ENCODE results near the gene CHRNA4. TPM values are rescaled to one million over a fixed set of nuclear protein-coding genes. Genes with fewer than 3 reads are reported as not detected.

CHRNA4 gene
- total RNA-seq, 1 donor from 2014 or later, result not detected

DNA sequence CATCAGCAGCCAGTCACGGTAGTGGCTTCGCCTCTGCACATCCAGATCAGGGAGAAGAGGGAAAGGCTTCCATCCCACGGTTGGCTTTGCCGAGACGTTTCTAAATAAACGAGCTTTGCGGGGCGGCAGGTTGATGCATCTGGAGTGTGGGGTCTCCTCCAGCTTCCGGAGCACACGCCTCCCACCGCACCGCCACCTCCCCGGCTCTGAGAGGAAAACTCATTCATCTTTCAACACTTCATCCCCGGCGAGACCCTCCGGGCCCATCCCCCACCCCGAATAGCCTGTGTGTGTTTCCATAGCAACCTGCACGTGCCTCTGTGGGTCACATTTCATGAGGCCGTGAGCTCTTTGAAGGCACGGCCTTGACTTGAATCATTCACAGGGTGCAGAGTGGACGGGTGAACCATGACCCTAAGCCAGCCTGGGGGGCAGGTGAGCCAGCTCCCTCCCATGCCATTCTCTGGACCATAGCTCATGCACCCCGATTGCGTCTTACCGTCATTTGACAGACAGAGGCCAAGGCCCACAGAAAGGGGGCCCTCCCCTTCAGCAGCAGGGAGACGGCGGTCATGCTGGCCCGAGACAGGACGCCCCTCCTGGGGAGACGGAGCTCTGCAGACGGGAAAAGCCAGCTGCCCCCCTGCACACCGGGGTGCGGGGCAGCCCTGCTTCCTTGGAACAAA, 16.2 kb upstream of the CHRNA4 start:
- no peak for ATAC-seq

DNA sequence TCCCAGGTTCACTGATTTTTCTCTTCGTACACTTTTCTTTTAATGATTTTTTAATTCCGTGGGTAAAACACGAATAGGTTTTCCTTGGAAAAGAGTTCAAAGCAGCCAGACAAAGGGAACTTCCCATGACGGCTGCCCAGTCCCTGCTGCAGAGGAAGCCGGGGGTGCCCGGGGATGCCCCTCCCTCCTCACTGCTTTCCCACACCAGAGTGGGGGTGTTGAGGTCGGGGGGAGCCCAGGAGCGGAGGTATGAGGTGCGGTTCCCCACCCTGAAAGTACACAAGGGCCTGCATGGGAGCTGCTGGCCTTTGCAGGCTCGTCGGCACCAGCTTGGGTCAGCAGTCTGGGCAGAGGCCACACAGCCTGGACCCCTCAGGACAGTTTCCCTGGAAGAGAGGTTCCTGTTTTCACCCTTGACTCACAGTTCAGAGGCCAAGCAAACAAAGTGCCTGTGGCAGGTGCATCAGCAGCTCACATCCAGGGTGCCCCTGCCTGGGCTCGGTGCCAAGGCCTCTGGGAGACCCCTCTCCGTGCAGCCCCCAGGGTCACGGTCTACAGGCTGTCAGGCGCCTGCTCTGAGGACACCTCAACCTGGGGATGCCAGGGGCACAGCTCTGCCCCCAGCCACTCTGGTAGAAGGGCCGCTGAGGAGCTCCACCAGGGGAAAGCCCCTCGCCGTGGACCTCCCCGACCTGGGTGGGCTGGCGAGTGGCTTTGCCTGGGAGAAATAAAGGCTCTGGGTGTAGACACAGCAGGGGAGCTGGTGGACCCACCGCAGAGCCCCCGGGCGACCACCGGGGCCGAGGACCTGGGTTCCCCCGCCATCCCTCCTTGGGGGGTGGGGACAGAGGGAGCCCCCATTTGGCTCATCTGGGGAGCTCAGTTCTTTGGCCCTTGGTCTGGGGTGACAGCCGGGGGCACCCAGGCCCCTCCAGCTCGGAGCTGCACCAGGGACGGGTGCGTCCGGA, 15.4 kb upstream of the CHRNA4 start:
- ATAC-seq, result no peak

DNA sequence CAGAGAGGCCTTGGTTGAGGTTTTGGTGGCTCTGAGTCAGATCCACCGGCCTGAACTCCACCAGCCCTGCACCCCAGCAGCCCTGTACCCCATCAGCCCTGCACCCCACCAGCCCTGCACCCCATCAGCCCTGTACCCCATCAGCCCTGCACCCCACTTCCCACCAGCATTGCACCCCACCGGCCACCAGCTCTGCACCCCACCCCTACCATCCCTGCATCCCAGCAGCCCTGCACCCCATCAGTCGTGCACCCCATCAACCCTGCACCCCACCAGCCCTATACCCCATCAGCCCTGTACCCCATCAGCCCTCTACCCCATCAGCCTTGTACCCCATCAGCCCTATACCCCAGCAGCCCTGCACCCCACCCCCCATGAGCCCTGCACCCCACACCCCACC, 14.3 kb upstream of the CHRNA4 start:
- ATAC-seq, result no peak

DNA sequence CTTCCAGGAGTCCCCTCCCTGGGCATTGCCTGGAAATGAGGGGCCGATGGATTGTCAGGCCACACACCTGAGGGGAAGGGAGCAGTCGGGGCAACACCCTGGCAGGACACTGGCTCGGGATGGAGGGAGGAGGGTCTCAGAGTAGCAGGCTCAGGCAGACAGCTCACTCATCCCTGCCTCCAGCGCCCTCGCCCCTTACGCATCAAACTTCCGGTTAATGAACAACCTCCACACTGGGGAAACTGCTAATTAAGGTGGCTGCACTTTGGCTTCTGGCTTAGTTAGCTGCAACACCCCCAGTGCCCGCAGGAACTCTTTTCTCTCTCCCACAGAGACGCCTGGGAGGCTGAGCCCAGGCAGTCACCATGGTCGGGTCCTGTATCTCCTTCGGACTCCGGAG, 13.4 kb upstream of the CHRNA4 start:
- ATAC-seq, result no peak

DNA sequence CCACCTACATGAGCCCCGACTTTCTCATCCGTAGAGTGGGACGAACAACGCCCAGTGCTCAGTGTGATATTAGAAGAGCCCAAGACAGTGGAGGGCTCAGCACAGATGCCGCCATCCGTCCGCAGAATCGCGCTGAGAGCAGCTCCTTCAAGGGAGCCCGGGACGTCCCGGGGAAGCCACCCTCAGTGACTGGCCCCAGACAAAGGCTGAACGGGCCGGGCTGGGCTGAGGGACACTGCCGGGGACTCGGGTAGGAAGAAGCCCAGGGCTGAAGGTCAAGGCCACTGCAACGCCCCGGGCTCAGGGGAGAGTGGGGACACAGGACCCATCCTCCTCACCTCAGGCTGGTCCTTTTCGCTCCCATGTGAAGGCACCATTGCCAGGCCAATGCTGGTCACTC, 12.8 kb upstream of the CHRNA4 start:
- no peak for ATAC-seq

DNA sequence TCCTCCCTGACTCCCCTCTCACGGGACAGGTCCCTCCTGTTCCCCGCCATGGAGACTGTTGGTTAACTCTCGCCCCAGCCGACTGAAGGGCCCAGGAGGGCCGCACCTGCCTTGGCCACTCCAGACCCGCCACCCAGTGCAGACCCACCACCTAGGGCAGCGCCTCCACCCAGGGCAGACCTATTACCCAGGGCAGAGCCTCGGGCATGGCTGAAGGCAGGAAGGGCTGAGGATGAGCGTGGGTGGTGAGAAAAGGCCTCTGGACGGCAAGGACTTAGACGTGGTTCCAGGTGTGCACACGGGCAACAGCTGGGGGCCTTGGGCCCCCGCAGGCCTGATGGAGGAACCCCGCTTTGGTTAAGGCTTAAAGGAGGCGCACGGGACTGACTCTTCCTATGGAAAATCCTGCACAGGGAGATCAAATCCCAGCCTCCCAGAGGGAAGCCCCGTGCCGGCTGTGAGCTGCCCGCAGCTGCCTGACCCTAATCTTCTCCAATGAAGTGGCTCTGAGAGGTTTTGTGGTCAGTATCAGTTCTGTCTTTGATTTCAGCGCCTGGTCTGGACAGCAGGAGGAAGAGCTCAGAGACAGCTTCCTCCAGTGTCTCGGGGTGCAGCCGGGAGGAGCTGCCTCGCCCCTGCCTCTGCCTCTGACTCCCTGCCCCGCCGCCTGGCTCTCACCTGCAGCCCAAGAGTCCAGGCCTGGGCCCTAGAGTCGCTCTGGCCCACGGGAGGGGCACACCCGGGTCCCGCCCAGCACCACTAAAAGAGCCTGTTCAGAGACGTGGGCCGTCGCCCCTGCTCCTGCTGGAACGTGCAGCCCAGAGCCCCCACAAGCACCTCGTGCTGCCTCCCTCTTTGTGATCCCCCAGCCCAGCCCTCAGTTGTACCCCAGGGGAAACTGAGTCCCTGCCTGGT, 12.1 kb upstream of the CHRNA4 start:
- ATAC-seq, result no peak

DNA sequence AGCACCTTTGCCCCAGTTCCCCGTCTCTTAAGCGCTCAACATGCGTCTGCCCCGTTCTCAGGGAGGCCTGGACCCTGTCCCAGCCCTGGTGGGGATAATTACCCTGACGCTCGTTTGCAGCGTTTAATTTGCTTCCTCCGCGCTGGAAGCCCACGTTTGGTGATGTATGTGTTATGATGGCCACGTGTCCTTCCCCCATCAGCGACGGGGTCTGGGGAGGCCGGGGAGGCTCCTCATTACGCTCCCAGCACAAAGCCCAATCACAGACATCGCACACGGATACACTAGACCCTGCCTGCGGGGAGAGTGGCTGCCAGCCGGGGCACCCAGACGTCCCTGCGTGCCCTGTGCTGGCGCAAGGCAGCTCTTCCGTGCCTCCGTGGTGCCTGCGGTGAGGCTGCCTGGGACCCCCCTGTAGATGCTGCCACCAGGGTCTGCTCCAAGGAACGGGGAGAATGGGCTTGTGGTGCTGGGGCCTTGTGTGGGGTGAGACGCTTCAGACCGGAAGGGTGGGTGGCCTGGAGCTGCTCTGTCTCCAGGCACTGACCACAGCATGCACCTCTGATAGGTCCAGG, 10.2 kb upstream of the CHRNA4 start:
- ATAC-seq, result no peak

DNA sequence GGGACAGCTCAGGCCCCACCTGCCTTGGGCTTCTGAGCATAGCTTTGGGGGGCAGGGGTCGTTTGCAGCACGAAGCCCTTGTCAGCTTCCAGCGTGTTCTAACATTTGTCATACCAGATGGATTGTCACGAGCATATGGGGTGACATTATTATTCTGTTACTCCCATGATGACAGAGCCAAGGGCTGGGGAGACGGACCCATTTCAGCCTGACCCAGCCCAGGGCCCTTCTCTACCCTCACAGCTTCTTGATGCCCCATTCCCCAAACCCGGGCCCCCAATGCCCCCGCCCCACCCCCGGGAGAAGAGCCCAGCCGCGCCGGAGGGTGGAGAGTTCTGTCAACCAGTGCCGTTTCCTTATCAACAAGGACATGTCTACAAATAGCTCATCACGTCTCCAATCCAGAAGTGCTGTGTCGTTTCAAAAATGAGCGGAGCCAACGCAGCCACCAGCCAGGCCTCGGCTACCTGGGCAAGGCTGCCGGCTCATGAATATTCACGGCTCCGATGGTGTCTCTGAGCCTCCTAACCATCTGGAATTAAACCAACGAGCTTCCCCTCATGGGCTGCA, 9.6 kb upstream of the CHRNA4 start:
- ATAC-seq, result no peak

DNA sequence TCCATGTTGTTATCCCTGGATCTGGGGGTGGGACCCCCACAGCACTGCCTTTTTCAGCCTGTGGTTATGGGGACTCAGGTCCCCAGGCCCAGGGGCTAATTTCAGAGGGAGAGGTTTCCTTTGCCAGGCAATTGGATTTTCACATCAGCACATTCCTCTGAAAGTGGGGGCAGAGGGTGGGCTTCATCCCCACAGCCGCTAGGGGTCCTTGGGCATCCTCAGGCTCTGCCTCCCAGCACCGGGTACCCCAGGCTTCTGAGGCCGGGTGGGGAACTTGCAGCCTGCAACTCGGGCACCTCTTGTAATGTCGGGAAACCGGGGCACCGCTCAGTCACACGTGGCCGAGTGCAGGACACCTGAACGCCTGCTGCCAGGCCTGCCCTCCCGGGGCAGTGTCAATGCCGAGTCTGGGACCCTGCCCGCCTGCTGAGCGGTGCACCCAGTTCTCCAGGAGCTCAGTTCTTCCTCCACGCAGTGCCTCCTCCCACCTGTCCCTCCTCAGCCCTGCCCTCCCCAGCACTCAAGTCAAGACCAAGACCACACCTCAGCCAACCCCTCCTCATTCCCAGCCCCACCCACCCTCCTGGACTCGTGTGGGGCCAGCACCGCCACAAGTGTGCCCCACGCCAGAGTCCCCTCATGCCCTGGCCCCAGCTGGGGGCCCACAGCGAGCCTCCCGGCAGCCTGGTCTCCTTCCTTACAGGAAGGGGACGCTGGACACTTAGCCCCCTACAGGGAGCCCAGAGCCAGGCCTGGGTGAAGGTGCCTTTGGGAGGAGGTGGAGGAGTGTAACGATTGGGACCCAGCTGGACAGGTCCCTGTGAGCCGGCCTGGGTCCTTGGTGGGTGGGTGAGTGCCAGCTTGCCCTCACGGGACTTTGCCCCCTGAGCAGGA, 8.8 kb upstream of the CHRNA4 start:
- ATAC-seq, result no peak

DNA sequence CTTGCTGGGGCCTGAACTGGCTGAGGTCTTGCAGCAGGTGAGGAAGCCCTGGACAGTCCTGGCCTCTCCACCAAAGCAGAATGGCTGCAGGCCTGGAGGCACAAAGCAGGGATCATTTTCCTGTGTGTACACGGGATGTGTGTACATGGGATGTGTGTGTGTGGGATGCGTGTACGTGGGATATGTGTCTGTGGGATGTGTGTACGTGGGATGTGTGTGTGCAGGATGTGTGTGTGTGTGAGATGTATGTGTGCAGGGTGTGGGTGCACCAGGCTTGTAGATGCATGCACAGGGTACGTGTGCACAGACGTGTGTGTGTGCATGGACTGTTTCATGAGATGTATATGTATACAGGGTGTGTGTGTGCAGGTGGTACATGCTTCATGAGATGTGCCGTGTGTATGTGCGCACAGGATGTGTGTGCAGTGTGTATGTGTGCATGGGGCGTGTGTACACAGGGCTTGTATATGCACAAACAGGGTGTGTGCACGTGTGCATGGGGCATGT, 7.9 kb upstream of the CHRNA4 start:
- no peak for ATAC-seq

DNA sequence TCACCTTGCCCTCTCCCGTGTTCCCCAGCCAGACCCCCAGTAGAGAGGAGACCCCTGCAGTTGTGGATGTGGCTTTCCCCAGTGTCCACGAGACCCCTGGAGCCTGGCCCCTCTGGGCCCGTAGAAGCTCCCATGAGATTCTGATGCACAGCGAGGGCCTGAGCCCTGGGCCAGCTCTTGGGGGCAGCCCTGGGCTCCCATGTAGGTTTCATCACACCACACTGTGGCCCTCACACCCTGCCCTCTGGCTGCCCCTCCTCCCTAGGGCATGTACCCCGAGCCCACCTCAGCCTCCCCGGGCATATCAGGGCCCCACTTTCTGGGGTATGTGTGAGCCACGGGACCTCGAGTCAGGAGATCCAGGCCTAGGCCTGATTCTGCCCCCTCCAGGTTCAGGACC, 7.0 kb upstream of the CHRNA4 start:
- no peak for ATAC-seq

DNA sequence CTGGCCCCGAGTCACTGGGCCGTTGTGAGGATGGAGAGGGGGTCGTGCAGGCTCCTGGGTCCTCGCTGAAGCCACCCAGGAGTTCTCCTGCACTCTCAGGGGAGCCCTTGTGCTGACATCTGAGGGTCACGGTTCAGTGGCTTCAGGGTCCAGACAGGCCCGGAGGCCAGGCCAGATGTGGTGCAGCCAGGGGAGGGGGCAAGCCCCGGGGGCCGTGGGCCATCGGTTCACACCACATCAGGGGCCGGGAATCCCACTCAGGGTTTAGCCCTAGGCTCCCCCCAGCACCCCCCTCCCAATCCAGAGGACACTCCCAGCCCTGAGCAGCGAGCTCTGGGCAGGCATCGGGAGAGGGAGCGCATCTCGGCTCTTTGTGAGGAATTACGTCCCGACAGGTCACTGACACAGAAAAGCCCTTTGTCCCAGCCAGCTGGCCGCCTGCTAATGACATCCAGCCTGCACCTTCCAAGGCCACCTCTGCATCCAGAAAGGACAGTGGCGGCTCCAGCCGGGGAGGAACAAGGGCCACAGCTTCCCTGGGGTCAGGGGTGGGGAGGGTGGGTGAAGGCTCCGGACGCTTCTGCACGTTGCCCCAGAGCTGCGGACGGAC, 6.4 kb upstream of the CHRNA4 start:
- no peak for ATAC-seq

DNA sequence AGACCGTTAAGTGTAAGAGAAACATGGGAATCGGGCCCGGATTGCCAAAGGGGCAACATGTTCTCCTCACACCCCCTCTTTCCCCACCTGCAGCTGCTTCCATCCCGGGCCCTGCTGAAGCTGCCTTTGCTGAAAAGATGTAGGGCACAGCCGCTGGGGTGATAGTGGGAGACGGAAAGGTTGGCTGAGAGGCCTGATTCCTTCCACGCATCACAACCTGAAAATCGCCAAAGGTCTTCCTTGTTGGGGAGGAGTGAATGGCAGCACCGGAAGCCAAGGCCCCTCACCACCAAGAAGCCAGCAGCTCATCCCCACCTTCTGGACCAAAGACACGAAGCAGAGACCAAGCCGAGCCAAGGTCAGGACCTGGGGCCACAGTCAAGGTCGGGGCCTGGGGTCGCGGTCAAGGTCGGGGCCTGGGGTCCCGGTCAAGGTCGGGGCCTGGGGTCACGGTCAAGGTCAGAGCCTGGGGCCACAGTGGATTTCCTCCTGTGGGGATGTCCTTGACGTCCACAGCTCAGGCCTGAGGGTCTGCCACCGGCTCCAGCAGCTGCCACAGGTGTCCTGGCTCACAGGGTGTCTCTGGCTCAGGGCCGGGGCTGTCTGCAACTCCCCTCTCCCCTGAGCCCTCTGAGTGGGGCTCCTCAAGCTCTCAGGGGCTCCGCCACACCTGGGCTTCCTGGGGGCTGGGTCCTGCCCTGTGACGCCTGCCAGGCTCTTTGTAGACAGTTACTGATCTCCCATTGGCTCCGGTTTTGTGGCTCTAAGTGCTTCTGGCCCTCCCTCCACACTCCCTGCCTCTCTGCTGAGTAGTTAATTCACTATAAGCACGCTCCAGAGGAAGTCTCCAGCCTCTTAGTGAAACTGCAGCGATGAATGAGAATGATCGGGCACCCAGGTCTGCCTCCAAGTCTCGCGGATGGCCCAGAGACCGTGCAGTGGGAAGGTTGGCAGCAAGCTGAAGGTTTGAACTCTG, 5.5 kb upstream of the CHRNA4 start:
- ATAC-seq, result no peak

DNA sequence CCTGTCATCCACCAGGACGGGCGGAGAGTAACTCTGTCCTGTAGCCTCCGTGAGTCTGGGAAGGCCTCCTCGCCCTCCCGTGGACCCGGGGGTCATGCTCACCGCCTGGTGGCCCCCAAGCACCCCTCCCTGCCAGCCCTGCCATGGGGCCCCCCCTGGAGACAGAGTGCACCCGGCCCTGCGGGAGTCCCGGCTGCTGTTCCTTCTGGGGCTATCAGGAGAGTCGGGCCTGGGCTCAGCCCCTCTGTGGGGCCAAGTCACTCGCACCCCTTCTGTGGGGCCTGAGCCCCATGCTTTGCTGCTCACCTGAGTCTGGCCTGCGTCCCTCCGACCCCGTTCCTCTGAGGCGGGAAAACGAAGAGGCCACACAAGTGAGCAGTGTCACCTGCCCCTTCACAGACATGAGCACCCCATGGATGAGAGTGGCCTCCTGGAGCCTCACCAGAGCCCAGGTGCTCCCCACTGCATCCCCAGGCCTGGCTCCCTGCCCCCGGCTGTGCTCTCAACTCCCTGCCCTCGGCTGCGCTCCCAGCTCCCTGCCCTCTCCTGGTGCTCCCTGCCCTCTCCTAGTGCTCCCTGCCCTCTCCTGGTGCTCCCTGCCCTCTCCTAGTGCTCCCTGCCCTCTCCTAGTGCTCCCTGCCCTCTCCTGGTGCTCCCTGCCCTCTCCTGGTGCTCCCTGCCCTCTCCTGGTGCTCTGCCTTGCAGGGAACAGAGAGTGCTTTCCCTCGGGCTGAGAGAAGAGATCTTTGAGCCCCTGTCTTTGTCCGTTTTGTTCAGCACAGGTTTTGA, 4.6 kb upstream of the CHRNA4 start:
- ATAC-seq, result no peak

DNA sequence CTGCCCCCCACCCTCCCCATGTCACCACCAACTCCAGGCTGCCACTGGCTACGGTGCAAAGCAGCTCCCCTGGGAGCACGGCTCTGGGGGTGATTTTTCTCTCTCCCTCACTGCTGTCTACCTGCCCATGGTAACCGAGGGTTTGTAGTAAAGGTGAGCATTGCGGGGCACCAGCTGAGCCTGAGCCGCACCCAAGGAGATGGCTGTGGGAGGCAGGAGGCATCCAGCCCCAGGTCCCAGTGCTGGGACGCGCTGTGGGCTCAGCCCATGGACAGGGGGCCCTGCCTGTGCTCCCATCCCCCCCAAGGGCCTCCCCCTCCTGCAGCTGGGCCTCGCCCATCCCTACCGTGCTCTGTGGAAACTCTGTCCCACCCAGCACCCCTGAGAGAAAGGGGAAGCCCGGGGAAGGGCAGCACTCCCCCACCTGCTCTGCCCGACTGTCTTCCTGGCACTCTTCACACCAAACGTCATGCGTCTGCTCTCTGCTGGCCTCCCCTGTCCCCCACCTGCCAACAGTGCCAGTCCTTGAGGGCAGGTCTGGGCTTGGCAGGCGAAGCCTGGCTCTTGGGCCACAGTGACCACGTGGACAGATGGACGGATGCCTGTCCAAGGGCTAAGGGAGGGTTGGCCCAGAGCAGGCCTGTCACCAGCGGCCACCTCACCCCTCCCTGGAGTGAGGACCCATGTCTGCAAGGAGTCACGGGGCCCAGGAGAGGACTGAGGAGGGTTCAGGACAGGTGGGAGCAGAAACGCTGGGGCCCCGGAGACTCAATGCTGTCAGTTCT, 3.8 kb upstream of the CHRNA4 start:
- ATAC-seq, result no peak

DNA sequence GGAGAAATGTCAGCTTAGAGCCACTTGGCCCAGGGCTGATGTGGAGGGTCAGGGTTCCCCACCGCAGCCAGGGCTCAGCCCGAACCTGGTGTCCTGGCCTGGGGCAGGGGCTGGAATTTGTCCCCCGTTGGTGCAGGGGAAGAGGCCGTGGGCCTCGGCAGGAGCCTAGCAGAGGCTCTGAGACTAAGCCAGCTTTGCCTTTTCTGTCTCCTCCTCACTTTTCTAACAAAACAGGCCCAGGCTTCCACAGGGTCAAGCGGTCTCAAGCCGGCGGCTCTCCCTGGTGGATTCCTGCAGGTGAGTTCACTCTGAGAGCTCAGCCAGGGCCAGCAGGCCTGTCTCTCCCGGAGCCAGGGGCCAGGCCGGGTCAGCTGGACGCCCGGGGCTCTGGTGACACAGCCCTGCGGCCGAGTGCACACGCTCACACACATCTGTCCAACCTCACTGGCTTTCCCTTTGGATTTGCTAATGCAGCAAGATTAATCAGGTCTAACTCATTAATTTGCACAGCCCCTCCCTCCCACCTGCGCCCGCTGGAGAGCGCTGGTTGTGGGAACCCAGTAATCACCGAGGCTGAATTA, 2.9 kb upstream of the CHRNA4 start:
- ATAC-seq, result no peak
